NCI-H187 (cell line): ENCODE measurements around the gene ZCCHC12.

Experiments
- DNase-seq, 2 experiments: peaks; one replicate each; lab custom pipeline; 2025; lab: John Stamatoyannopoulos, UW

Gene ZCCHC12

GRCh38 chrX:118867251-118867650, 43.6 kb downstream of the ZCCHC12 start:
- DNase-seq = no peak

- no peak for DNase-seq
These were observed 48.5 kb downstream of the ZCCHC12 start for GRCh38 chrX:118872102-118872566.
